Activated naive CD4-positive, alpha-beta T cell treated with anti-CD3 and anti-CD28 coated beads, Interleukin-2, amount 10 ng/mL, durations not matched to agents 7 days and 5 days (primary cell): ENCODE results near the gene COL11A1.

Experiments
- CTCF ChIA-PET: fragments of 350-600 bp; sonication (Branson Sonifier 250); formaldehyde crosslinking; loops from one replicate; lab custom pipeline; 2021; ENCODE audit warnings: antibody characterized with exemption; lab: Charles Lee
- DNase-seq: peaks from one replicate; pipeline ENCODE4 v3.0.0-alpha.2; 2020
- H3K27ac Mint-ChIP-seq: one replicate; pipeline ENCODE4 v1.8.0; 2021; ENCODE audit warnings: mild to moderate bottlenecking, moderate library complexity, mixed read lengths
- H3K27me3 Mint-ChIP-seq: one replicate; pipeline ENCODE4 v1.8.0; 2021; ENCODE audit warnings: mild to moderate bottlenecking, mixed read lengths
- H3K36me3 Mint-ChIP-seq: one replicate; pipeline ENCODE4 v1.8.0; 2021; ENCODE audit warnings: mixed read lengths
- H3K4me1 Mint-ChIP-seq: one replicate; pipeline ENCODE4 v1.8.0; 2021; ENCODE audit warnings: mixed read lengths
- H3K4me3 Mint-ChIP-seq: one replicate; pipeline ENCODE4 v1.8.0; 2021; ENCODE audit warnings: mild to moderate bottlenecking, moderate library complexity, mixed read lengths
- H3K9me3 Mint-ChIP-seq: one replicate; pipeline ENCODE4 v1.8.0; 2021; ENCODE audit warnings: mixed read lengths

The COL11A1 gene

GRCh38 chr1:102901996-102902395, 206.3 kb downstream of the COL11A1 start:
- CTCF ChIA-PET: no interaction called here
- Mint-ChIP-seq H3K27me3 (no peaks in the 10 kb centered on the region), H3K36me3 (no peaks in the 10 kb centered on the region), H3K4me1 (no peaks in the 10 kb centered on the region), H3K4me3 (no peak overlapping the region), H3K27ac (no peak overlapping the region), H3K9me3 (no peaks in the 10 kb centered on the region)
- DNase-seq: no peak

- Mint-ChIP-seq H3K9me3 (no peaks in the 10 kb centered on the region), H3K4me3 (no peak overlapping the region), H3K4me1 (no peaks in the 10 kb centered on the region), H3K27ac (no peak overlapping the region), H3K36me3 (no peaks in the 10 kb centered on the region), H3K27me3 (no peaks in the 10 kb centered on the region)
- CTCF ChIA-PET: no interaction called here
- no peak for DNase-seq
These were observed 208.4 kb downstream of the COL11A1 start for GRCh38 chr1:102899935-102900334.

DNA sequence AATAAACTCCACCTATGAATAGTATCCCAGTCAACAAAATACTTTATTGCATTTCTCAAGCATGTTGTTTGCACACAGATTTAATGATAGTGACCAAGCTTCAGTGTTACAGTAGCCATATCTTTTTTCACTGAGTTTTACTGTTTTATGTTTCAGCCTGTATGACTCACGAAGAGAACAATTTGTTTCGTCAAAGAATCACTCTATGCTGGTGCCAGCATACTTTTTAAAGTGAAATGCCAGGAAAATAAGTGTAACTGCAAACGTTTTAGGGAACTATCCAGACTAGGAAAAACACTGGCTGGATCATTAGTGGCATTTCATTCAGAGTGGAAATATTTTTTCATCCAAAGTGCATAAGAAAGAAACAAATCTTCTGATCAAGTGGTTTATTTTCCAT, 210.8 kb downstream of the COL11A1 start:
- DNase-seq: no peak
- H3K9me3 Mint-ChIP-seq: no peaks in the 10 kb centered on the region
- H3K4me3 Mint-ChIP-seq: no peak overlapping the region
- no peaks in the 10 kb centered on the region for H3K4me1 Mint-ChIP-seq
- CTCF ChIA-PET: no interaction called here
- no peak overlapping the region for H3K27ac Mint-ChIP-seq
- H3K27me3 Mint-ChIP-seq: no peaks in the 10 kb centered on the region
- no peaks in the 10 kb centered on the region for H3K36me3 Mint-ChIP-seq

GRCh38 chr1:102896771-102897170, 211.6 kb downstream of the COL11A1 start:
- Mint-ChIP-seq H3K4me1 (no peaks in the 10 kb centered on the region), H3K36me3 (no peaks in the 10 kb centered on the region), H3K4me3 (no peak overlapping the region), H3K27me3 (no peaks in the 10 kb centered on the region), H3K27ac (no peak overlapping the region), H3K9me3 (no peaks in the 10 kb centered on the region)
- no peak for DNase-seq
- CTCF ChIA-PET: no interaction called here

- Mint-ChIP-seq H3K4me1 (no peaks in the 10 kb centered on the region), H3K36me3 (no peaks in the 10 kb centered on the region), H3K27me3 (no peaks in the 10 kb centered on the region), H3K9me3 (no peaks in the 10 kb centered on the region), H3K4me3 (no peak overlapping the region), H3K27ac (no peak overlapping the region)
- CTCF ChIA-PET: no interaction called here
- DNase-seq: no peak
These were observed 212.0 kb downstream of the COL11A1 start for GRCh38 chr1:102896286-102896685.

GRCh38 chr1:102891868-102892625, 216.3 kb downstream of the COL11A1 start:
- Mint-ChIP-seq H3K4me1 (no peaks in the 10 kb centered on the region), H3K27me3 (no peaks in the 10 kb centered on the region)

DNA sequence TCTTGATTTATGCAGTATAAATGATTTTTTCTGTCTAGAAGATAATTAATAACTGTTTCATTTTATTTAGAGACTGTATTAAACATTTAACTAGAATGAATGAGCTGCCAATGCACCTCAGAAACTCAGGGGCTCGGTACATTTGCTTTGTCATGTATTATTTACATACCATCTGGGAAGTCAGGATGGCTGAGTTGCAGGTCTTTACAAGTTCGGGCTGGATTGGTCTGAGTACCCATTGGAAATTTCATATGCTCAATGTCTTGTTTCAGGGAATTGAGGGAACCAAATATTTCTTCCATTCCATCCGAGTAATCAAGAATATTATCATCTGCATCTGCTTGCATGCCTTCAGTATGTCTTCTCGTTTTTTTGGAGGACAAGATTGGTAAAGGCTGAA, 221.7 kb downstream of the COL11A1 start:
- Mint-ChIP-seq H3K4me1 (no peaks in the 10 kb centered on the region), H3K27me3 (no peaks in the 10 kb centered on the region), H3K9me3 (no peaks in the 10 kb centered on the region), H3K36me3 (no peaks in the 10 kb centered on the region), H3K4me3 (no peak overlapping the region), H3K27ac (no peak overlapping the region)
- DNase-seq: no peak
- CTCF ChIA-PET: no interaction called here

More at GRCh38 chr1:102891868-102892625, 216.3 kb downstream of the COL11A1 start:
- H3K27ac Mint-ChIP-seq: no peak overlapping the region
- no peaks in the 10 kb centered on the region for H3K36me3 Mint-ChIP-seq
- no peak for DNase-seq
- H3K9me3 Mint-ChIP-seq: no peaks in the 10 kb centered on the region
- no peak overlapping the region for H3K4me3 Mint-ChIP-seq
- CTCF ChIA-PET: no interaction called here

GRCh38 chr1:102884238-102884637, 224.1 kb downstream of the COL11A1 start:
- Mint-ChIP-seq H3K36me3 (no peaks in the 10 kb centered on the region), H3K4me3 (no peak overlapping the region), H3K4me1 (no peaks in the 10 kb centered on the region), H3K9me3 (no peaks in the 10 kb centered on the region), H3K27ac (no peak overlapping the region), H3K27me3 (no peaks in the 10 kb centered on the region)
- CTCF ChIA-PET: no interaction called here
- no peak for DNase-seq

GRCh38 chr1:102879439-102879993, 228.8 kb downstream of the COL11A1 start:
- Mint-ChIP-seq H3K36me3 (no peaks in the 10 kb centered on the region), H3K27ac (no peak overlapping the region), H3K4me3 (no peak overlapping the region), H3K27me3 (no peaks in the 10 kb centered on the region), H3K4me1 (no peaks in the 10 kb centered on the region), H3K9me3 (no peaks in the 10 kb centered on the region)
- DNase-seq: no peak
- CTCF ChIA-PET: no interaction called here

DNA sequence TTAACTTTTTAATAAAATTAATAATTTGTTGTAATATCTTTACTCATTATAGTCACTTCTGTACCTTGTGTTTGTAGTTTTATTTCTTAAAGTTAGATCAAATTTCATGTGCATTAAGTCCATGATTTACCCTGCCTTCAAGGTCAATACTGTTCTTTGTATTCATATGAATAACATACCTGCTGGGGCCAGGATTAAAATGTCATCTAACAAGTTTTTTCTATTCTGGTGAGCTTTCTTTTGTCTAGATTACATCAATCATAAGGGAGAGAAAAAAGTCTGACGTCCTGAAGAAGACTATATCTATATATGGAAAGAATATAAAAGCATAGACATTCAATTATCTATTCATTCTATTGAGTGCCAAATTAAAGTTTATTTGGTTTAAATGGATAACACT, 232.6 kb downstream of the COL11A1 start:
- Mint-ChIP-seq H3K27ac (no peak overlapping the region), H3K9me3 (peaks cover 3% of the 10 kb centered on the region), H3K4me3 (no peak overlapping the region), H3K27me3 (no peaks in the 10 kb centered on the region), H3K36me3 (no peaks in the 10 kb centered on the region), H3K4me1 (no peaks in the 10 kb centered on the region)
- CTCF ChIA-PET: no interaction called here
- DNase-seq: no peak

DNA sequence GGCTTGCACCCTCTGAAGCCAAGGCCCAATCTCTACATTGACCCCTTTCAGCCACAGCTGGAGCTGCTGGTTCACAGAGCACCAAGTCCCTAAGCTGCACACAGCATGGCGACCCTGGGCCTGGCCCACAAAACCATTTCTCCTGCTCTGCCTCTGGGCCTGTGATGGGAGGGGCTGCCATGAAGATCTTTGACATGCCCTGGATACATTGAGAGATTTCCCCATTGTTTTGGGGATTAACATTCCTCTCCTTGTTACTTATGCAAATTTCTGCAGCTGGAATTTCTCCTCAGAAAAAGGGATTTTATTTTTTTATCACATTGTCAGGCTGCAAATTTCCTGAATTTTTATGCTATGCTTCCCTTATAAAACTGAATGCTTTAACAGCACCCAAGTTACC, 235.8 kb downstream of the COL11A1 start:
- Mint-ChIP-seq H3K4me1 (no peaks in the 10 kb centered on the region), H3K4me3 (no peak overlapping the region), H3K27ac (no peak overlapping the region), H3K9me3 (peaks cover 6% of the 10 kb centered on the region), H3K36me3 (no peaks in the 10 kb centered on the region), H3K27me3 (no peaks in the 10 kb centered on the region)
- no peak for DNase-seq
- CTCF ChIA-PET: no interaction called here

DNA sequence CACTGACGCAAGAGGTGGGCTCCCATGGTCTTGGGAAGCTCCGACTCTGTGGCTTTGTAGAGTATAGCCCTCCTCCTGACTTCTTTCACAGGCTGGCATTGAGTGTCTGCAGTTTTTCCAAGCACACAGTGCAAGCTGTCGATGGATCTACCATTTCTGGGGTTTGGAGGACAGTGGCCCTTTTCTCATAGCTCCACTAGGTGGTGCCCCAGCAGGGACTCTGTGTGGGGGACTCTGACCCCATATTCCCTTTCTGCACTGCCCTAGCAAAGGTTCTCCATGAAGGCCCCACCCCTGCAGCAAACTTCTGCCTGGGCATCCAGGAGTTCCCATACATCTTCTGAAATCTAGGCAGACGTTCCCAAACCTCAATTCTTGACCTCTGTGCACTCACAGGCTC, 236.2 kb downstream of the COL11A1 start:
- CTCF ChIA-PET: no interaction called here
- peaks cover 6% of the 10 kb centered on the region for H3K9me3 Mint-ChIP-seq

GRCh38 chr1:102863704-102864103, 244.6 kb downstream of the COL11A1 start:
- H3K36me3 Mint-ChIP-seq: no peaks in the 10 kb centered on the region
- H3K27ac Mint-ChIP-seq: no peak overlapping the region
- no peak overlapping the region for H3K4me3 Mint-ChIP-seq
- no peak for DNase-seq
- no peaks in the 10 kb centered on the region for H3K4me1 Mint-ChIP-seq
- H3K27me3 Mint-ChIP-seq: no peaks in the 10 kb centered on the region
- H3K9me3 Mint-ChIP-seq: peaks cover 10% of the 10 kb centered on the region
- CTCF ChIA-PET: no interaction called here

More for the DNA sequence above, 236.2 kb downstream of the COL11A1 start:
- Mint-ChIP-seq H3K27me3 (no peaks in the 10 kb centered on the region), H3K36me3 (no peaks in the 10 kb centered on the region), H3K27ac (no peak overlapping the region), H3K4me1 (no peaks in the 10 kb centered on the region), H3K4me3 (no peak overlapping the region)
- DNase-seq: no peak

DNA sequence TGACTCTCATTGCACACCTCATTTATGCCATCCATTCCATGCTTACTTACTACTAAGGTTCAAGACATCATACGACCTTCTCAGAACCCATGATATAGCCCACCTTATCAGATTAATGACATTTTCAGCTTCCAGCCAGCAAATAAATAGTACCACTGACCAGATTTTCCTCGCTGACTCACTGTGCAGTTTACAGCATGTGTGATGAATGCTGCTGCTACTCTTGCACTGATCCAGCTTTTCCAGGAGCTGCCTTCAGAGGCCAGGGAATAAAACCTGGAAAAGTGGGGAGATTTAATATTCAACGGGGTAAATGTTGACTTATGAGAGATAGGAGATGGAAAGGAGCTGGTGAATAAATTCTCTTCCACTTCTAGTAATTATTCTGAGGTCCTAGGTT, 247.1 kb downstream of the COL11A1 start:
- no peaks in the 10 kb centered on the region for H3K36me3 Mint-ChIP-seq
- CTCF ChIA-PET: no interaction called here
- peaks cover 12% of the 10 kb centered on the region for H3K9me3 Mint-ChIP-seq
- H3K27ac Mint-ChIP-seq: no peak overlapping the region
- H3K4me3 Mint-ChIP-seq: no peak overlapping the region
- H3K4me1 Mint-ChIP-seq: no peaks in the 10 kb centered on the region
- no peaks in the 10 kb centered on the region for H3K27me3 Mint-ChIP-seq
- no peak for DNase-seq

DNA sequence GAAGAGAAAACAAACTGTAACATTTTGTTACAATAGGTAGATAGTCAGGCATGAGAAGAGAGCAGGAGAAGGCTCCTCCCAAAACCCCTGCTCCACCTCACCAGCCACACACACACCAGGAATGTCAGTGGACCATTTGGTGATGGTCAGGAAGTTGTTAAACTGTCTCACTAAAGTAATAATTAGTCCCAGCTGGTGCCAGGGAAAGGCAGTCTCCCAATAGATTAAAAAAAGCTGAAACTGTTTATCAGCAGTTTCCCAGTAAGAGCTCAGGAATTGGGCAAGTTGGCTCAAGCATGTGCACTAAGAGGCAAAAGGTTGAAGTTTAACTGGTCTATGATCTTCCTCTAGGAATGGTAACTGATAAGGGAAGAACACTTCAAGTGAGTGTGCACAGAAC, 249.6 kb downstream of the COL11A1 start:
- CTCF ChIA-PET: no interaction called here
- no peak overlapping the region for H3K4me3 Mint-ChIP-seq
- H3K27ac Mint-ChIP-seq: no peak overlapping the region
- no peak for DNase-seq
- H3K27me3 Mint-ChIP-seq: no peaks in the 10 kb centered on the region
- H3K36me3 Mint-ChIP-seq: no peaks in the 10 kb centered on the region
- H3K4me1 Mint-ChIP-seq: no peaks in the 10 kb centered on the region
- H3K9me3 Mint-ChIP-seq: peaks cover 28% of the 10 kb centered on the region
